ENCODE results near the gene RCSD1. TPM values are rescaled to one million over a fixed set of nuclear protein-coding genes. Genes with fewer than 3 reads are reported as not detected.
A peak's percentile ranks its signal among the peaks of the same experiment; 100 is the strongest.

Gene RCSD1
- total RNA-seq, 2 experiments from 2014 or later: 27.3 to 27.9 TPM

GRCh38 chr1:167633258-167633944 lies 3.4 kb downstream of the RCSD1 start:
- Mint-ChIP-seq H3K27ac (peak overlapping the region; percentile 95), H3K4me1 (ENCODE audit: low read depth) (peaks cover 83% of the 10 kb centered on the region), H3K9me3 (no peaks in the 10 kb centered on the region), H3K36me3 (ENCODE audit: low read depth) (peaks cover 11% of the 10 kb centered on the region), H3K27me3 (ENCODE audit: low read depth) (no peaks in the 10 kb centered on the region), H3K4me3 (peak overlapping the region; percentile 85)
- intact Hi-C loops (cut with micrococcal nuclease): loop anchor here (2.0 to 10.0 kb wide), 2 partner anchors 17 to 1459 kb away; no protein-coding TSS in a partner anchor
- CTCF ChIA-PET: interaction anchor here (0.7 to 13.6 kb wide), 4 partner anchors 10 to 54 kb away, joined by 3 to 226 read pairs (median 18); no protein-coding TSS in a partner anchor
- DNase-seq: peak; percentile 5

- Mint-ChIP-seq H3K4me3 (no peak overlapping the region), H3K27me3 (ENCODE audit: low read depth) (no peaks in the 10 kb centered on the region), H3K9me3 (no peaks in the 10 kb centered on the region), H3K27ac (peak overlapping the region; percentile 95), H3K4me1 (ENCODE audit: low read depth) (peaks cover 77% of the 10 kb centered on the region), H3K36me3 (ENCODE audit: low read depth) (peaks cover 14% of the 10 kb centered on the region)
- DNase-seq: no peak
- intact Hi-C loops (cut with micrococcal nuclease): loop anchor here (10.0 kb wide), 1 partner anchor 1460 kb away; no protein-coding TSS in a partner anchor
- CTCF ChIA-PET: interaction anchor here (5.0 to 13.6 kb wide), 3 partner anchors 18 to 53 kb away, joined by 23 to 226 read pairs (median 43); no protein-coding TSS in a partner anchor
These were observed 4.4 kb downstream of the RCSD1 start for GRCh38 chr1:167634435-167634834.

GRCh38 chr1:167635156-167635648 lies 5.2 kb downstream of the RCSD1 start:
- intact Hi-C loops (cut with micrococcal nuclease): loop anchor here (10.0 kb wide), 1 partner anchor 1460 kb away; no protein-coding TSS in a partner anchor

GRCh38 chr1:167635941-167636340 lies 5.9 kb downstream of the RCSD1 start:
- H3K4me1 Mint-ChIP-seq (ENCODE audit: low read depth): peaks cover 76% of the 10 kb centered on the region
- H3K9me3 Mint-ChIP-seq: no peaks in the 10 kb centered on the region

More at GRCh38 chr1:167635156-167635648, 5.2 kb downstream of the RCSD1 start:
- H3K27me3 Mint-ChIP-seq (ENCODE audit: low read depth): no peaks in the 10 kb centered on the region
- H3K4me1 Mint-ChIP-seq (ENCODE audit: low read depth): peaks cover 73% of the 10 kb centered on the region
- no peak overlapping the region for H3K4me3 Mint-ChIP-seq
- H3K36me3 Mint-ChIP-seq (ENCODE audit: low read depth): peaks cover 14% of the 10 kb centered on the region
- peak overlapping the region; percentile 60 for H3K27ac Mint-ChIP-seq
- CTCF ChIA-PET: interaction anchor here (0.6 to 13.6 kb wide), 7 partner anchors 12 to 82 kb away, joined by 3 to 226 read pairs (median 5); partner anchors contain the start of gene CREG1
- peak; percentile 2 for DNase-seq
- no peaks in the 10 kb centered on the region for H3K9me3 Mint-ChIP-seq

GRCh38 chr1:167638064-167638463 lies 8.0 kb downstream of the RCSD1 start:
- CTCF ChIA-PET: interaction anchor here (0.8 to 13.6 kb wide), 8 partner anchors 8 to 444 kb away, joined by 3 to 226 read pairs (median 15); no protein-coding TSS in a partner anchor
- H3K27ac Mint-ChIP-seq: peak overlapping the region; percentile 84
- H3K36me3 Mint-ChIP-seq (ENCODE audit: low read depth): peaks cover 20% of the 10 kb centered on the region
- no peak overlapping the region for H3K4me3 Mint-ChIP-seq
- H3K27me3 Mint-ChIP-seq (ENCODE audit: low read depth): no peaks in the 10 kb centered on the region
- peaks cover 71% of the 10 kb centered on the region for H3K4me1 Mint-ChIP-seq (ENCODE audit: low read depth)
- intact Hi-C loops (cut with micrococcal nuclease): loop anchor here (10.0 kb wide), 1 partner anchor 1463 kb away; no protein-coding TSS in a partner anchor
- no peak for DNase-seq
- no peaks in the 10 kb centered on the region for H3K9me3 Mint-ChIP-seq

More at GRCh38 chr1:167635941-167636340, 5.9 kb downstream of the RCSD1 start:
- peak; percentile 2 for DNase-seq
- Mint-ChIP-seq H3K27me3 (ENCODE audit: low read depth) (no peaks in the 10 kb centered on the region), H3K27ac (peak overlapping the region; percentile 84), H3K36me3 (ENCODE audit: low read depth) (peaks cover 12% of the 10 kb centered on the region), H3K4me3 (no peak overlapping the region)
- intact Hi-C loops (cut with micrococcal nuclease): loop anchor here (2.0 to 10.0 kb wide), 2 partner anchors 41 to 1461 kb away; no protein-coding TSS in a partner anchor
- CTCF ChIA-PET: interaction anchor here (0.6 to 13.6 kb wide), 8 partner anchors 7 to 83 kb away, joined by 3 to 226 read pairs (median 10); partner anchors contain the start of gene CREG1

GRCh38 chr1:167640051-167640450 lies 10.0 kb downstream of the RCSD1 start:
- Mint-ChIP-seq H3K4me3 (no peak overlapping the region), H3K36me3 (ENCODE audit: low read depth) (peaks cover 18% of the 10 kb centered on the region), H3K27ac (no peak overlapping the region), H3K4me1 (ENCODE audit: low read depth) (peaks cover 70% of the 10 kb centered on the region), H3K9me3 (no peaks in the 10 kb centered on the region), H3K27me3 (ENCODE audit: low read depth) (no peaks in the 10 kb centered on the region)
- intact Hi-C loops (cut with micrococcal nuclease): no loop called here
- CTCF ChIA-PET: interaction anchor here (2.5 to 13.6 kb wide), 2 partner anchors 10 to 37 kb away, joined by 8 to 226 read pairs; no protein-coding TSS in a partner anchor
- DNase-seq: no peak

GRCh38 chr1:167641786-167642500 lies 11.9 kb downstream of the RCSD1 start:
- Mint-ChIP-seq H3K4me3 (no peak overlapping the region), H3K9me3 (no peaks in the 10 kb centered on the region), H3K36me3 (ENCODE audit: low read depth) (peaks cover 18% of the 10 kb centered on the region), H3K27me3 (ENCODE audit: low read depth) (no peaks in the 10 kb centered on the region), H3K4me1 (ENCODE audit: low read depth) (peaks cover 71% of the 10 kb centered on the region), H3K27ac (peak overlapping the region; percentile 80)
- no peak for DNase-seq
- CTCF ChIA-PET: interaction anchor here (0.9 to 2.1 kb wide), 4 partner anchors 9 to 46 kb away, joined by 3 to 14 read pairs (median 5); no protein-coding TSS in a partner anchor
- intact Hi-C loops (cut with micrococcal nuclease): no loop called here

- Mint-ChIP-seq H3K9me3 (no peaks in the 10 kb centered on the region), H3K4me1 (ENCODE audit: low read depth) (peaks cover 66% of the 10 kb centered on the region), H3K4me3 (no peak overlapping the region), H3K27ac (peak overlapping the region; percentile 80), H3K36me3 (ENCODE audit: low read depth) (peaks cover 18% of the 10 kb centered on the region), H3K27me3 (ENCODE audit: low read depth) (no peaks in the 10 kb centered on the region)
- intact Hi-C loops (cut with micrococcal nuclease): no loop called here
- peak; percentile 1 for DNase-seq
- CTCF ChIA-PET: interaction anchor here (0.9 to 2.1 kb wide), 3 partner anchors 9 to 45 kb away, joined by 3 to 14 read pairs (median 3); no protein-coding TSS in a partner anchor
These were observed 12.4 kb downstream of the RCSD1 start for GRCh38 chr1:167642501-167642826.

- Mint-ChIP-seq H3K9me3 (no peaks in the 10 kb centered on the region), H3K36me3 (ENCODE audit: low read depth) (peaks cover 18% of the 10 kb centered on the region), H3K27ac (no peak overlapping the region), H3K27me3 (ENCODE audit: low read depth) (no peaks in the 10 kb centered on the region), H3K4me3 (no peak overlapping the region), H3K4me1 (ENCODE audit: low read depth) (peaks cover 60% of the 10 kb centered on the region)
- CTCF ChIA-PET: interaction anchor here (1.2 to 2.3 kb wide), 4 partner anchors 10 to 111 kb away, joined by 3 to 8 read pairs (median 4); no protein-coding TSS in a partner anchor
- intact Hi-C loops (cut with micrococcal nuclease): no loop called here
- DNase-seq: no peak
These were observed 13.4 kb downstream of the RCSD1 start for GRCh38 chr1:167643441-167643840.

GRCh38 chr1:167644551-167644950 lies 14.5 kb downstream of the RCSD1 start:
- Mint-ChIP-seq H3K36me3 (ENCODE audit: low read depth) (peaks cover 15% of the 10 kb centered on the region), H3K27ac (no peak overlapping the region), H3K4me3 (no peak overlapping the region), H3K27me3 (ENCODE audit: low read depth) (no peaks in the 10 kb centered on the region), H3K9me3 (no peaks in the 10 kb centered on the region), H3K4me1 (ENCODE audit: low read depth) (peaks cover 67% of the 10 kb centered on the region)
- intact Hi-C loops (cut with micrococcal nuclease): no loop called here
- peak; percentile 3 for DNase-seq
- CTCF ChIA-PET: interaction anchor here (0.9 to 2.3 kb wide), 3 partner anchors 13 to 44 kb away, joined by 3 to 8 read pairs (median 4); no protein-coding TSS in a partner anchor

GRCh38 chr1:167645140-167645541 lies 15.1 kb downstream of the RCSD1 start:
- intact Hi-C loops (cut with micrococcal nuclease): no loop called here
- no peaks in the 10 kb centered on the region for H3K9me3 Mint-ChIP-seq
- peaks cover 15% of the 10 kb centered on the region for H3K36me3 Mint-ChIP-seq (ENCODE audit: low read depth)
- peaks cover 73% of the 10 kb centered on the region for H3K4me1 Mint-ChIP-seq (ENCODE audit: low read depth)
- H3K27me3 Mint-ChIP-seq (ENCODE audit: low read depth): no peaks in the 10 kb centered on the region
- H3K4me3 Mint-ChIP-seq: no peak overlapping the region
- H3K27ac Mint-ChIP-seq: peak overlapping the region; percentile 7
- DNase-seq: no peak
- CTCF ChIA-PET: interaction anchor here (0.6 to 2.6 kb wide), 5 partner anchors 8 to 71 kb away, joined by 3 to 17 read pairs (median 4); no protein-coding TSS in a partner anchor
